ENCODE measurements around the gene SOWAHA. TPM values are rescaled to one million over a fixed set of nuclear protein-coding genes. Genes with fewer than 3 reads are reported as not detected.

Gene SOWAHA
- total RNA-seq, 1 donor from 2014 or later, result 0.18 TPM

- H3K36me3 ChIP-seq, result no peaks in the 10 kb centered on the region
- no peak for TF ChIP-seq CTCF (IDR thresholded peaks at IDR 0.05)
- ATAC-seq (no peak), DNase-seq (no peak)
- no peak overlapping the region for H3K27ac ChIP-seq
- H3K27me3 ChIP-seq (ENCODE audit: low read depth), result no peaks in the 10 kb centered on the region
- H3K9me3 ChIP-seq, result no peaks in the 10 kb centered on the region
- H3K4me3 ChIP-seq, result no peak overlapping the region
- intact Hi-C loops (cut with DNase I), result no loop called here
- peaks cover 24% of the 10 kb centered on the region for H3K4me1 ChIP-seq
Measured at GRCh38 chr5:132778856-132779255, 34.2 kb upstream of the SOWAHA start.

- no peaks in the 10 kb centered on the region for H3K27me3 ChIP-seq (ENCODE audit: low read depth)
- TF ChIP-seq CTCF (IDR thresholded peaks at IDR 0.05), result no peak
- no peak overlapping the region for H3K27ac ChIP-seq
- no peaks in the 10 kb centered on the region for H3K9me3 ChIP-seq
- DNase-seq, result no peak
- H3K4me3 ChIP-seq, result no peak overlapping the region
- no peak for ATAC-seq
- peaks cover 24% of the 10 kb centered on the region for H3K4me1 ChIP-seq
- H3K36me3 ChIP-seq, result no peaks in the 10 kb centered on the region
- intact Hi-C loops (cut with DNase I), result no loop called here
Measured at GRCh38 chr5:132779961-132780360, 33.1 kb upstream of the SOWAHA start.

GRCh38 chr5:132780577-132780976 lies 32.5 kb upstream of the SOWAHA start:
- TF ChIP-seq CTCF (IDR thresholded peaks at IDR 0.05), result no peak
- Histone ChIP-seq H3K4me3 (no peak overlapping the region), H3K4me1 (peaks cover 18% of the 10 kb centered on the region), H3K27me3 (ENCODE audit: low read depth) (no peaks in the 10 kb centered on the region), H3K9me3 (no peaks in the 10 kb centered on the region), H3K27ac (no peak overlapping the region), H3K36me3 (no peaks in the 10 kb centered on the region)
- intact Hi-C loops (cut with DNase I), result no loop called here
- DNase-seq (no peak), ATAC-seq (no peak)

GRCh38 chr5:132781029-132781428 lies 32.1 kb upstream of the SOWAHA start:
- intact Hi-C loops (cut with DNase I), result no loop called here
- Histone ChIP-seq H3K4me3 (no peak overlapping the region), H3K36me3 (no peaks in the 10 kb centered on the region), H3K4me1 (peaks cover 13% of the 10 kb centered on the region), H3K27ac (no peak overlapping the region), H3K27me3 (ENCODE audit: low read depth) (no peaks in the 10 kb centered on the region), H3K9me3 (no peaks in the 10 kb centered on the region)
- DNase-seq (no peak), ATAC-seq (no peak)
- no peak for TF ChIP-seq CTCF (IDR thresholded peaks at IDR 0.05)

GRCh38 chr5:132782101-132782500 lies 31.0 kb upstream of the SOWAHA start:
- ATAC-seq, result peak in 1 of 2 donors; percentile 26

More at GRCh38 chr5:132782101-132782500, 31.0 kb upstream of the SOWAHA start:
- no peak for DNase-seq
- Histone ChIP-seq H3K27ac (no peak overlapping the region), H3K4me1 (peaks cover 7% of the 10 kb centered on the region), H3K4me3 (no peak overlapping the region), H3K36me3 (no peaks in the 10 kb centered on the region), H3K27me3 (ENCODE audit: low read depth) (no peaks in the 10 kb centered on the region), H3K9me3 (no peaks in the 10 kb centered on the region)
- intact Hi-C loops (cut with DNase I), result no loop called here
- TF ChIP-seq CTCF (IDR thresholded peaks at IDR 0.05), result no peak
